NCI-H146 (cell line): ENCODE measurements around the gene WWOX.

ENCODE experiments used
- DNase-seq: peaks from one replicate; lab custom pipeline; 2025; lab: John Stamatoyannopoulos, UW

Gene WWOX

GRCh38 chr16:78530283-78530682 is 430.8 kb downstream of the WWOX start:
- DNase-seq: peak; percentile 47

- no peak for DNase-seq
Observed at GRCh38 chr16:78535098-78535497, 435.6 kb downstream of the WWOX start.

- DNase-seq: no peak
Observed at GRCh38 chr16:78537511-78537910, 438.1 kb downstream of the WWOX start.

DNA sequence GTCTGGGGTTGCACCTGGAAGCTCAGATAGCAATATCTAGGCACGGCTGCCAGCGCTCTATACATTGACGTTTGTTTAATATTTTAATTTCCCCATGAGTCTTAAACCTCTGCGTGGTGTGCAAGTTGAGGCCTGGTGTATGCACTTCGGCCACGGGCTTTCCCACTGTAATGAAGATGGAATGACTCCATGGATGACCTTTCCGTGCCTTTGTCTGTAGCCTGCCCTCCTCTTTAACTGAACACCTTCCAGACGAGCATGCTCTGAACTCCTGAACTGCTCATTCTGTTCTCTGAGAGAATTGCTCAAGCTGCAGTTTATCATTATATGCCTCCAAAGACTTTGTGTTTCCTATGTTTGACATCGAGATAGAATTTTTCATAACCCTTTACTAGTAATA is 438.8 kb downstream of the WWOX start:
- no peak for DNase-seq

GRCh38 chr16:78538919-78539318 is 439.5 kb downstream of the WWOX start:
- no peak for DNase-seq

DNA sequence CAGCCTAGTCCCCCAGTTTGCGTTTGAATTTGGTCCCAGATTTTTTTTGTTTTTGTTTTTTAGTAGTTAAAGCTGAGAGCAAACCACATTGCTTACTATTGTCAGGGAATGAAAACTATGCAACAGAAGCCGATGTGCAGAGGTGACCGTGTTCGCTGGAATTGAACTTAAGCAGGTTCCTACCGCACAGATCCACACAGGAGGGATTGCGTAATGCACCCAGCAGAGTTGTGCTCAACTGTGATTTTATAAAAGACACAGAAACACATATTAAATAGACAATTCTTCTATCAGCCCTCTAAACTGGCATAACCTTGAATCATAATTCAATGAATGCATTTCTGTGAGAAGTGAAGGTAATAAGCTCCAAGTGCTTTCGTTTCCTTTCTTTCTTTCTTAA is 443.0 kb downstream of the WWOX start:
- no peak for DNase-seq

DNA sequence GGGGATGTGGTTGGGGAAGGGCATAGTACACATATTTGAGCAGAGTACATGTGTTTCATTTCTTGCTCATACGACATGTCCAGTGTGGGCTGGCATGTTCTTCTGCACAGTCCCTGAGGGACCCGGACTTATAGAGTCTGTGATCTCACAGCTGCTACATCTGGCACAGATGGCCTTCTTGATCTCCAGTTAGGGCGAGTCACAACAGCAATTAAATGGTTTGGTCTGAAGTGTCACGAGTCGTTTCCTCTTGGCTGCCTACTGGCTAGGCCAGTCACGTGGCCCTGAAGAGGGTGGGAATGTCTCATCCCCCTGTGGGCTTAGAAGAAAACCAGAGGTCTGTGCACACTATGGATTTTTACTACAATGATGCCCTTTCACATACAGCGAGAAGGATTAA is 443.6 kb downstream of the WWOX start:
- DNase-seq: no peak

GRCh38 chr16:78549366-78549765 is 449.9 kb downstream of the WWOX start:
- no peak for DNase-seq

DNA sequence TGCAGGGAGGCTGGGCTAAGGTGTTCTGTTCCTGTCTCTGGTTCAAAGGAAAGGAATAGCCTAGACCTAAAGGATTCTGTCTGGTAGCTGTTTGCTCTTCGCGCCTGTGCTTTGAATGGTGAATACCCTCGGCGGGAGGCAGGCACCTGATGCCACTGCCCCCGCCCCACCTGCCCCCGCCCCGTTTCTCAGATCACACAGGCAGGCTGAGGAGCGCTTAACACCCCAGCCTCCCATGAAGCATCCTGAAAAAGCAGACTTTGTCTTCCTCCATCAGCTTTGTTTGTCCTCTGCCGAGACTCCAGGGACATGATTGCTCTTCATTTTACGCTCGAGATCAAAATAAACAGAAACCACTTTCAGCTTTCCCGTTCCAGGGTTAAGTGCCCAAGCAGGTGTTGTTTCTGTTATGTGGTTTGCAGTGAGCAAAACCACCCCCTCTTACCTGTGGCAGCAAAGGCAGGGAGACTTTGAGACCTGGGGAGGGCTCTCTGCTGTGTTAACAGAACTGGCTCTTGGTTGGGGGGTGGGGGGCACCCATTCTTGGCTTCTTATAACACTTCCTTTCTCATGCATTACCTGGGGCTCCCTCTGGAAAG is 452.1 kb downstream of the WWOX start:
- DNase-seq: peak; percentile 91

GRCh38 chr16:78552106-78552675 is 452.7 kb downstream of the WWOX start:
- peak; percentile 28 for DNase-seq

DNA sequence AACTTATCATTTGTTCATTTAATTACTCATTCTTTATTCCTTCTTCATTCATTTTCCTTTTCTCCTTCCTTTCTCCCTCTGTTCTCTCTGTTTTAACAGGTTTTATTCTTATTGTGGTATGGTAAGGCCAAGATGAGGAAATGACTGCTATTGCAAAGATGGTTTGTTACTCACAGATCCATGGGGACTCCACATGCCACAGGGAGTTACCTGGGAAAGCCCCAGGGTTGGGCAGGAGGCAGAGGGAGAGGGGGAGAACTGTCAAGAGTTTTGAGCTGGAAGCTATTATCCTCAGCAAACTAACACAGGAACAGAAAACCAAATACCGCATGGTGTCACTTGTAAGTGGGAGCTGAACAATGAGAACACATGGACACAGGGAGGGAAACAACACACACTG is 453.3 kb downstream of the WWOX start:
- DNase-seq: peak; percentile 18

DNA sequence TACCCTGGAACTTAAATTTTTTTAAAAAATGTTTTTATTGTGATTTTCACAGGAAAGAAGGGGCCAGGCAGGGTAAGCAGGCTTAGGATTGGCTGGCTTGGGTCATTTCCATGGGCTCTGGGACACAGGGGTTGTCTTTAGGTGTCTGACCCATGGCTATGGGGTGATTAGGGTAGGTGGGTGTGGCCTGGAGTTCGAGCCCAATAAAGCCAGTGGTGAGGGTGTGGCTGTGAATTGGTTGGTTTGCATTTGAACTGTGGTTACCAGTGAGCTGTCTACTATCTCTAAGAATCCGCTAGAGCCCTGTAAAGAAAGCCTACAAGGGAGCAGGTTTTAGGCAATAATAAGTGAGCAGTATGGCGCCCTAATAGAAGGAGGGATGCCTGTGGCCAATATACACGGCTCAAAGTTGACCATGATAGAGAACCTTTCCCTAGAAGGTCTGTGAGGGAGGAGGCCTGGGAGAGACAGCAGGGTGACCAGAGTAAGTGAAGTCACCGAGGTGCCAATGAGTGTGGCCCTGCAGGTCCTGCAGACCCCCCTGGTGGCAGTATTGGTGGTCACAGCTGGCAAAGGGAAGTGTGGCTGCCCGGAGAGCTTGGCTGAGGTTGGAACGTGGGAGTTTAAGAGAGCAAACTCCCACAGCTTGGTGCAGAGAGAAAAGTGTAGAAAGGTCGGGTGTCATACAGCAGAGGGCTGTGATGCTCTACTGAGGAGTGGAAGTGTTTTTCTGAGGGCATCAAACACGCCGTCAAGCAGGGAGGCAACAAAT is 454.0 kb downstream of the WWOX start:
- DNase-seq: peak; percentile 4

- no peak for DNase-seq
Observed at GRCh38 chr16:78556421-78556820, 457.0 kb downstream of the WWOX start.

GRCh38 chr16:78560997-78561396 is 461.5 kb downstream of the WWOX start:
- no peak for DNase-seq

GRCh38 chr16:78562111-78562510 is 462.7 kb downstream of the WWOX start:
- DNase-seq: no peak

DNA sequence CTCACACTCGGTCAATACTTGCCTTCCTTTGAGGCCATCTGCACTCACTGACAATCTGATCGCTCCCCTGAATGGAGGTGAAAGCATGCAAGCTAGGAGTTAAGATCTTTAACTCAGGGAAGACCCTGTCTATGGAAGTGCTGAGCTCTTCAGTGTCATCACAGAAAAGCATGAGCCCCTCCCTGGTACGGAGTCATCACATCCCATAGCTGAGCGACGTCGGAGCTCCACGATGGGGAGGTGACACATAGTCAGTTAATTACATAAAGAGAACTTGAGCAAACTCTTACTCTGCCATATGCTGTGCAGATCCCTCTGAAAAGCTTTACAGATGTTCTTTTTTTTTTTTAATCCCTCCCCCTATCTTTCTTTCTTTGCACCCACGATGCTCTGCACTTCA is 463.2 kb downstream of the WWOX start:
- DNase-seq: no peak

DNA sequence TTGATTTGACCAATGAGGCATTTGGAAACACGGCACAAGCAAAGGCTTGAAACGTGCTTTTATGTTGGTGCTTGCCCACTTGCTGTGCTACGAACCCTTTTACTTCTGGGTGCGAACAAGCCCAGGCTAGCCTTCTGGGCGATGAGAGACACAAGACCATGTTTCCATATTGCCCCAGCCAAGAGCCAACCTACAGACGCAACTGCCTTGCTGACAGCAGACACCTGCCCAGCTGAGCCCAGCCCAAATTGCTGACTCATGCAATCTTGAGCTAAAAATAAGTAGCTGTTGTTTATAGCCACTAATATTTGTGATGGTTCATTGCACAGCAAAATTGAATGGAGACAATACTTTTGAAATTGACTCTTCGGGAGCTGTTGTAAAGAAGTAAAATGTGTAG is 464.5 kb downstream of the WWOX start:
- peak; percentile 79 for DNase-seq

DNA sequence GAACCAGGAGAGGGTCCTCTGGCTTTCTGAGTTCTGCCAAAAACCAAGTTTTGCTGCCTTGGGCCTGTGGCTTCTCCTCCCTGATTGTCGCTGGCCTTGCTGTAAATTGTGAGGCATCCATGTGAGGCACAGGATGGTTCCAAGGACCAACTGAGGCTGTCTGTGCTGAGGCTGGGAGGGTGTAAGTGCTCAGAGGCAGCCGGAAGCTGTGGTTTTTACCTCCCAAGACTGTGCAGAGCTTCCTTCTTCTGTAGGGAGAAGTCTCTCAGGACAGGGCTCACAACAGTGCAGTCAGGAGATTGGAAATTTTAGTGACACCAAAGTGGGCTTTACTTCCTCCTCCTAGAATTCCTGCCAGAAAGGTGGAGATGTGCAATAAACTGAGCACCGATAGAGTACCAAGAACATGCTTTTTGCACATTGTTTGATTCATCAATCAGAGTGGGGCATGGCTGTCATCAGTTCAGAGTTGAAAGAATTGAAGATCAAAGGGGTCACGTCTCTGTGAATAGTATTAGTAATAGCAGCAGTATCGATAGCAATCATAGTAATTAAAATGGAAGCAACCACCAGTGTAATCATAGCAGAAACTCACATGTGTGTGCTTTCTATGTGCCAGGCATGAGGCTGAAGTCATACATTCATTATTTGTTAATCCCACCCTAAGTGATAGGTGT is 467.1 kb downstream of the WWOX start:
- no peak for DNase-seq

DNA sequence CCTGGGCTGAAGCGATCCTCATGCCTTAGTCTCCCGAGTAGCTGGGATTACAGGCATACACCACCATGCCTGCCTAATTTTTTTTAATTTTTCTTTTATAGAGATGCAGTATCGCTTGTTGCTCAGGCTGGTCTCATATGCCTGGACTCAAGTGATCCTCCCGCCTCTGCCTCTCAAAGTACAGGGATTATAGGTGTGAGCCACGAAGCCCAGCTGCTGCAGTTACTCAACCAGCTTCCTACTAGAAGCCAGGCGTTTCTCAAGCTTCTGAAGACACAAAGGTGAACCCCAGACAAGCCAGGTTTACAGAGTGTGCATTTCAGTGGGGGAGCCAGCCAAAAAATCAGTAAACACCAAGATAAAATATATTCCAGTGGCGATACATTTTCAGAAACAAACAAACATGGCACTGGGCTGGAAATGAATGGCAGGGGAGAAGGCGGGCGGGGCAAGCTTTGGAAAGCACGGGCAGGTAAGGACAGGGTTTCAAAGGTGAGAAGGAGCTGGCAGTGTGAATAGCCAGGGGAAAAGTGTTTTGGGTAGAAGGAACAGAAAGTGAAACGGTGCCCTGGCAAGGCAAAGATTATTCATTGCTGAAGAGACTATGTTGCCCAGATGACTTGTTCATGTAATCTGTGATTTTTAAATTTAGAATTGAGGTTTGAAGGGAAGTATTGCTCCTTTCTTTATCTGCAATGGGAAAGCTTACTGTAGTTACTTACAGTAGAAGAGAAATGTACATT is 471.1 kb downstream of the WWOX start:
- no peak for DNase-seq

DNA sequence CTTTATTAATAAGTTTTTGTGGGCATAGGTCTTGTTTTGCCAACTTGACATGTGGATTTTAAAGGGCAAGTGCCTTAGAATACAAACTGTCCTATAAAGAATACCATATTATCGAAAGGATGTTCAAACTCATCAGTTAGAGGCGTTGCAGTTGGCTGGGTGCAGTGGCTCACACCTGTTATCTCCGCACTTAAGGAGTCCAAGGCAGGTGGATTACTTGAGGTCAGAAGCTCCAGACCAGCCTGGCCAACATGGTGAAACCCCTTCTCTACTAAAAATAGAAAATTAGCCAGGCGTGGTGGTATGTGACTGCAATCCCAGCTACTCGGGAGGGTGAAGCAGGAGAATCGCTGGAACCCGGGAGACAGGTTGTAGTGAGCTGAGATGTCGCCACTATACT is 472.0 kb downstream of the WWOX start:
- no peak for DNase-seq

DNA sequence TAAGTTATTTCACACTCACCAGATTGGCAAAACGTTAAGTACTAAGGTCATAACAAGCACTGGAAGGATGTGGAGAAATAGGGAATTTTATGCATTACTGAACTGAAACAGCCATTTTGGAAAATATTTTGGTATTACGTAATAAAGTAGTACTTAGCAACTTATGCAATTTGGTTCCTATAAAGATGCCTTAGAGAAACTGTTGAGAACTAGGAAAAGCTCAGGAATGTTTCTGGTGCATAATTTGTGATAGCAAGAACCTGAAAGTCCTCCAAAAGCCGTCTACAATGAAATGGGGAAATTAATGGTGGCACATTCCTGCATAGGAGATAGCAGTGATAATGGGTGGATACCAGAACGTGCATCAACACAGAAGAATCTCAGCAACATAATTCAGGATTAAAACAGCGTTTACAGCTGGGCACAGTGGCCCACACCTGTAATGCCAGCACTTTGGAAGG is 472.5 kb downstream of the WWOX start:
- DNase-seq: no peak

- DNase-seq: no peak
Observed at GRCh38 chr16:78574571-78574970, 475.1 kb downstream of the WWOX start.
